ENCODE data around the gene SRRM4.
A peak's percentile ranks its signal among the peaks of the same experiment; 100 is the strongest.

SRRM4 gene

GRCh38 chr12:118970856-118971255 lies 10.5 kb upstream of the SRRM4 start:
- TF ChIP-seq ZFX (IDR thresholded peaks at IDR 0.05; ENCODE audit: borderline replicate concordance) (no peak), CTCF (IDR thresholded peaks at IDR 0.05) (no peak)
- no peak overlapping the region for H3K27ac ChIP-seq

GRCh38 chr12:118972982-118973381 lies 8.4 kb upstream of the SRRM4 start:
- no peak for TF ChIP-seq CTCF (IDR thresholded peaks at IDR 0.05)
- no peak for TF ChIP-seq ZFX (IDR thresholded peaks at IDR 0.05; ENCODE audit: borderline replicate concordance)
- no peak overlapping the region for H3K27ac ChIP-seq

GRCh38 chr12:118979763-118980406 lies 1.5 kb upstream of the SRRM4 start:
- H3K27ac ChIP-seq: peak overlapping the region; percentile 85
- TF ChIP-seq CTCF (IDR thresholded peaks at IDR 0.05) (peak; percentile 99), ZFX (IDR thresholded peaks at IDR 0.05; ENCODE audit: borderline replicate concordance) (no peak)

GRCh38 chr12:118980407-118981014 lies 830 bp upstream of the SRRM4 start:
- peak overlapping the region; percentile 85 for H3K27ac ChIP-seq
- TF ChIP-seq ZFX (IDR thresholded peaks at IDR 0.05; ENCODE audit: borderline replicate concordance) (no peak), CTCF (IDR thresholded peaks at IDR 0.05) (no peak)

- H3K27ac ChIP-seq: peak overlapping the region; percentile 85
- TF ChIP-seq CTCF (IDR thresholded peaks at IDR 0.05) (no peak), ZFX (IDR thresholded peaks at IDR 0.05; ENCODE audit: borderline replicate concordance) (no peak)
Observed at GRCh38 chr12:118982302-118982701, 961 bp downstream of the SRRM4 start.

- no peak for TF ChIP-seq ZFX (IDR thresholded peaks at IDR 0.05; ENCODE audit: borderline replicate concordance)
- no peak for TF ChIP-seq CTCF (IDR thresholded peaks at IDR 0.05)
Observed at GRCh38 chr12:118982984-118983761, 1.8 kb downstream of the SRRM4 start.

More at GRCh38 chr12:118982984-118983761, 1.8 kb downstream of the SRRM4 start:
- H3K27ac ChIP-seq: peak overlapping the region; percentile 85
